GM23338 (cell line): ENCODE data around the gene NPPA. TPM values are rescaled to one million over a fixed set of nuclear protein-coding genes. Genes with fewer than 3 reads are reported as not detected.

Source experiments
- ATAC-seq: fragments of 200-7000 bp; cut with Tn5 transposase; 3 replicates; pipeline ENCODE4 v1.9.1; 2020
- DNase-seq: peaks from one replicate; pipeline ENCODE4 v3.0.0-alpha.2; 2015; ENCODE audit warnings: low spot score
- H2AFZ ChIP-seq: fragments of 200-600 bp; sonication (generic); 2 replicates; pipeline ENCODE4 v1.8.0; 2016; ENCODE audit warnings: antibody characterized with exemption, mild to moderate bottlenecking, moderate library complexity
- H3F3A ChIP-seq: fragments of 200-600 bp; sonication (generic); replicated peaks from 2 replicates; pipeline ENCODE4 v1.8.0; 2017; ENCODE audit warnings: antibody characterized with exemption, mixed run types, low read depth
- H3K27ac ChIP-seq: fragments of 200-600 bp; sonication (generic); 2 replicates; pipeline ENCODE4 v1.6.1; 2016; ENCODE audit warnings: low read depth
- H3K27me3 ChIP-seq: fragments of 200-600 bp; sonication (generic); 2 replicates; pipeline ENCODE4 v1.8.0; 2016; ENCODE audit warnings: mild to moderate bottlenecking, mixed run types, moderate library complexity; ENCODE audit not compliant: insufficient read depth
- H3K36me3 ChIP-seq: fragments of 200-600 bp; sonication (generic); 2 replicates; pipeline ENCODE4 v1.8.0; 2016; ENCODE audit warnings: mild to moderate bottlenecking; ENCODE audit not compliant: insufficient read depth
- H3K4me1 ChIP-seq: fragments of 200-600 bp; sonication (generic); 2 replicates; pipeline ENCODE4 v1.8.0; 2016; ENCODE audit warnings: mild to moderate bottlenecking, moderate library complexity; ENCODE audit not compliant: insufficient read depth
- H3K4me2 ChIP-seq: fragments of 200-600 bp; sonication (generic); 2 replicates; pipeline ENCODE4 v1.7.1; 2017; ENCODE audit warnings: mixed run types
- H3K4me3 ChIP-seq: fragments of 200-600 bp; sonication (generic); 2 replicates; pipeline ENCODE4 v1.6.1; 2016; ENCODE audit warnings: mixed run types
- H3K79me2 ChIP-seq: fragments of 200-600 bp; sonication (generic); replicated peaks from 2 replicates; pipeline ENCODE4 v1.8.0; 2017; ENCODE audit warnings: mild to moderate bottlenecking; ENCODE audit not compliant: insufficient read depth
- H3K9me2 ChIP-seq: fragments of 200-600 bp; sonication (generic); 2 replicates; pipeline ENCODE4 v1.8.0; 2017; ENCODE audit not compliant: insufficient read depth
- H4K20me1 ChIP-seq: fragments of 200-600 bp; sonication (generic); replicated peaks from 2 replicates; pipeline ENCODE4 v1.8.0; 2017; ENCODE audit warnings: mild to moderate bottlenecking; ENCODE audit not compliant: insufficient read depth
- H3K27ac Mint-ChIP-seq: 2 replicates; pipeline ENCODE4 v1.8.0; 2020; ENCODE audit warnings: inconsistent platforms, mild to moderate bottlenecking, moderate library complexity, mixed read lengths
- H3K27me3 Mint-ChIP-seq: 3 replicates; pipeline ENCODE4 v1.8.0; 2022; ENCODE audit warnings: low read depth, mild to moderate bottlenecking, moderate library complexity, mixed read lengths, inconsistent platforms; ENCODE audit not compliant: insufficient read depth, poor library complexity
- H3K36me3 Mint-ChIP-seq: 3 replicates; pipeline ENCODE4 v1.8.0; 2021; ENCODE audit warnings: low read depth, mild to moderate bottlenecking, inconsistent platforms, moderate library complexity, mixed read lengths
- H3K4me1 Mint-ChIP-seq: 3 replicates; pipeline ENCODE4 v1.8.0; 2020; ENCODE audit warnings: mild to moderate bottlenecking, inconsistent platforms, mixed read lengths
- H3K4me3 Mint-ChIP-seq: 3 replicates; pipeline ENCODE4 v1.8.0; 2021; ENCODE audit warnings: moderate library complexity, mild to moderate bottlenecking, inconsistent platforms, mixed read lengths
- H3K9me3 Mint-ChIP-seq: 3 replicates; pipeline ENCODE4 v1.8.0; 2020; ENCODE audit warnings: moderate library complexity, mild to moderate bottlenecking, inconsistent platforms, mixed read lengths
- CREB1 ChIP-seq: fragments of 250-450 bp; sonication (Bioruptor Pico); IDR thresholded peaks from 2 replicates; pipeline ENCODE4 v1.5.0; 2020; ENCODE audit warnings: low read depth, mild to moderate bottlenecking, moderate library complexity
- CTCF ChIP-seq, 2 experiments: fragments of 200-600 bp in 1 of 2; sonication (generic) in 1 of 2; conservative IDR thresholded peaks; 2 replicates each; pipeline versions ENCODE4 v1.5.1 to v1.6.1; 2016 to 2017; ENCODE audit warnings: antibody characterized with exemption in 2 of 2, low read depth in 2 of 2, mild to moderate bottlenecking in 2 of 2, moderate library complexity in 1 of 2
- ETS1 ChIP-seq: IDR thresholded peaks from 2 replicates; pipeline ENCODE4 v1.6.1; 2016; ENCODE audit warnings: antibody characterized with exemption
- EZH2 ChIP-seq: fragments of 200-600 bp; sonication (generic); IDR thresholded peaks from one replicate; pipeline ENCODE4 v1.8.0; 2017; ENCODE audit warnings: antibody characterized with exemption, mild to moderate bottlenecking, low read depth; ENCODE audit not compliant: unreplicated experiment
- EZH2phosphoT487 ChIP-seq: fragments of 200-600 bp; sonication (generic); IDR thresholded peaks from one replicate; pipeline ENCODE4 v1.8.1; 2018; ENCODE audit warnings: antibody characterized with exemption; ENCODE audit not compliant: unreplicated experiment
- JUNB ChIP-seq: IDR thresholded peaks from one replicate; pipeline ENCODE4 v1.6.1; 2016; ENCODE audit warnings: antibody characterized with exemption; ENCODE audit not compliant: unreplicated experiment
- NANOG ChIP-seq: IDR thresholded peaks from 2 replicates; pipeline ENCODE4 v1.6.1; 2016; ENCODE audit warnings: antibody characterized with exemption, borderline replicate concordance
- POLR2AphosphoS5 ChIP-seq: IDR thresholded peaks from 2 replicates; pipeline ENCODE4 v1.6.1; 2016; ENCODE audit warnings: antibody characterized with exemption, low read depth
- REST ChIP-seq: IDR thresholded peaks from one replicate; pipeline ENCODE4 v1.6.1; 2018; ENCODE audit warnings: antibody characterized with exemption; ENCODE audit not compliant: unreplicated experiment
- STAT1 ChIP-seq: IDR thresholded peaks from one replicate; pipeline ENCODE4 v1.6.1; 2016; ENCODE audit warnings: antibody characterized with exemption; ENCODE audit not compliant: unreplicated experiment
- ZNF114 ChIP-seq: fragments of 250-450 bp; sonication (Bioruptor Pico); IDR thresholded peaks from 2 replicates; pipeline ENCODE4 v1.5.0; 2020; ENCODE audit warnings: mild to moderate bottlenecking, moderate library complexity
- ZNF331 ChIP-seq: fragments of 250-450 bp; sonication (Bioruptor Pico); IDR thresholded peaks from 2 replicates; pipeline ENCODE4 v1.5.0; 2020; ENCODE audit warnings: low read depth, mild to moderate bottlenecking, moderate library complexity
- ZNF462 ChIP-seq: fragments of 250-450 bp; sonication (Bioruptor Pico); IDR thresholded peaks from 2 replicates; pipeline ENCODE4 v1.5.0; 2020; ENCODE audit warnings: mild to moderate bottlenecking, moderate library complexity
- polyA plus RNA-seq: library from polyadenylated mRNA; unstranded; fragments of >200 nt; fragmentation: Nextera tagmentation; extraction: Ambion mirVana; gene quantifications from 2 replicates; pipeline ENCODE4 v1.2.1, GENCODE V29; 2016
- total RNA-seq: library from RNA; depleted of rRNA; stranded (reverse); fragments of >200 nt; shearing (Covaris generic); gene quantifications from 2 replicates; pipeline ENCODE4 v1.2.3, GENCODE V29; 2014

Gene NPPA
- total and polyA plus RNA-seq, 2 experiments from 2014 or later, result 0.29 TPM; not detected in 1

GRCh38 chr1:11880911-11881748, 33.5 kb upstream of the NPPA start:
- H3K4me3 Mint-ChIP-seq, result no peak overlapping the region
- H3F3A ChIP-seq, result no peaks in the 10 kb centered on the region
- H3K27ac Mint-ChIP-seq, result no peak overlapping the region
- peaks cover 8% of the 10 kb centered on the region for H3K4me1 Mint-ChIP-seq
- H3K4me1 ChIP-seq, result peaks cover 3% of the 10 kb centered on the region; the same call in 1 of the 2 replicates
- TF ChIP-seq EZH2 (no peak), NANOG (no peak), STAT1 (no peak), POLR2AphosphoS5 (no peak), REST (no peak), CTCF (conservative IDR thresholded peaks at IDR 0.05; ENCODE audit: low read depth in 2 of 2) (no peak), JUNB (no peak), EZH2phosphoT487 (no peak), ZNF462 (no peak), CREB1 (CRISPR knock-in tag) (no peak), ZNF331 (CRISPR knock-in tag) (no peak), ZNF114 (no peak), ETS1 (no peak)
- H3K4me3 ChIP-seq, result no peak overlapping the region
- H3K4me2 ChIP-seq, result no peak overlapping the region
- no peaks in the 10 kb centered on the region for H3K27me3 ChIP-seq
- H3K36me3 Mint-ChIP-seq, result no peaks in the 10 kb centered on the region; the same call in 2 of the 3 replicates
- ATAC-seq, result no peak
- no peaks in the 10 kb centered on the region for H3K9me3 Mint-ChIP-seq
- no peak overlapping the region for H2AFZ ChIP-seq
- no peaks in the 10 kb centered on the region for H3K9me2 ChIP-seq
- no peak overlapping the region for H3K27ac ChIP-seq
- H3K27me3 Mint-ChIP-seq, result peaks cover 5% of the 10 kb centered on the region
- H3K79me2 ChIP-seq, result no peaks in the 10 kb centered on the region
- H4K20me1 ChIP-seq, result no peaks in the 10 kb centered on the region
- no peaks in the 10 kb centered on the region for H3K36me3 ChIP-seq
- no peak for DNase-seq
